SW 1271 (cell line): Measurements from ENCODE around the gene CADM1.

Experiments used
- DNase-seq, 2 experiments: peaks; one replicate each; lab custom pipeline; 2025; lab: John Stamatoyannopoulos, UW

Gene CADM1

GRCh38 chr11:115352805-115353485 lies 151.3 kb downstream of the CADM1 start:
- no peak for DNase-seq

GRCh38 chr11:115349335-115350017 lies 154.7 kb downstream of the CADM1 start:
- DNase-seq = no peak

- no peak for DNase-seq
These were observed 155.8 kb downstream of the CADM1 start for GRCh38 chr11:115348416-115348815.

GRCh38 chr11:115347106-115347505 lies 157.1 kb downstream of the CADM1 start:
- DNase-seq = no peak

GRCh38 chr11:115345840-115346239 lies 158.4 kb downstream of the CADM1 start:
- DNase-seq = no peak

GRCh38 chr11:115345361-115345760 lies 158.9 kb downstream of the CADM1 start:
- DNase-seq = no peak

GRCh38 chr11:115344846-115345245 lies 159.4 kb downstream of the CADM1 start:
- DNase-seq = no peak

GRCh38 chr11:115342142-115342541 lies 162.1 kb downstream of the CADM1 start:
- DNase-seq = no peak

- no peak for DNase-seq
These were observed 163.3 kb downstream of the CADM1 start for GRCh38 chr11:115340874-115341273.

- DNase-seq = no peak
These were observed 165.7 kb downstream of the CADM1 start for GRCh38 chr11:115338476-115338875.

GRCh38 chr11:115334932-115335788 lies 169.1 kb downstream of the CADM1 start:
- DNase-seq = peak in 1 of 2 experiments; percentile 5

GRCh38 chr11:115333949-115334348 lies 170.3 kb downstream of the CADM1 start:
- no peak for DNase-seq

GRCh38 chr11:115333121-115333520 lies 171.1 kb downstream of the CADM1 start:
- DNase-seq = no peak

- DNase-seq = no peak
These were observed 173.3 kb downstream of the CADM1 start for GRCh38 chr11:115330684-115331482.

- DNase-seq = no peak
These were observed 177.7 kb downstream of the CADM1 start for GRCh38 chr11:115326526-115326925.

GRCh38 chr11:115325523-115325922 lies 178.7 kb downstream of the CADM1 start:
- DNase-seq = no peak

- DNase-seq = peak in 1 of 2 experiments; percentile 38
These were observed 179.4 kb downstream of the CADM1 start for GRCh38 chr11:115324581-115325432.

- DNase-seq = no peak
These were observed 181.5 kb downstream of the CADM1 start for GRCh38 chr11:115322553-115323203.

- no peak for DNase-seq
These were observed 182.5 kb downstream of the CADM1 start for GRCh38 chr11:115321605-115322289.
